Right lung (tissue), 10 donors: ENCODE results near the gene UBL4A. TPM values are rescaled to one million over a fixed set of nuclear protein-coding genes. Genes with fewer than 3 reads are reported as not detected.

Experiments
- DNase-seq, 2 donors: peaks; one replicate each; pipeline ENCODE4 v3.0.0-alpha.2; 2013
- long read RNA-seq, 8 donors: transcript quantifications; one replicate each; lab custom pipeline, GENCODE V29; 2026
- polyA plus RNA-seq, 5 donors: library from polyadenylated mRNA; unstranded; fragments of 120-200 nt; gene quantifications; one replicate each; pipeline versions ENCODE4 v1.2.1 to v1.2.3, GENCODE V29; 2013; ENCODE audit warnings: inconsistent platforms in 1 of 5, low replicate concordance in 1 of 5; ENCODE audit not compliant: insufficient read length in 5 of 5, insufficient read depth in 1 of 5

UBL4A gene
- 10 to 100 TPM; 22.6 to 38.0 (median 28.8) TPM for polyA plus RNA-seq
- long read RNA-seq, donor 1, transcript UBL4A-202 (4 exons, 2,382 nt): major isoform, 23 of 26 reads
- long read RNA-seq, donor 1, partial matches to known transcripts: 0 of 26 reads
- long read RNA-seq, donor 1, other reads (novel, unspliced or antisense): 0 of 26 reads
- long read RNA-seq, donor 2, transcript UBL4A-202 (4 exons, 2,382 nt): major isoform, 9 of 9 reads
- long read RNA-seq, donor 2, partial matches to known transcripts: 0 of 9 reads
- long read RNA-seq, donor 2, other reads (novel, unspliced or antisense): 0 of 9 reads
- long read RNA-seq, donor 3, transcript UBL4A-202 (4 exons, 2,382 nt): major isoform, 14 of 16 reads
- long read RNA-seq, donor 3, partial matches to known transcripts: 0 of 16 reads
- long read RNA-seq, donor 3, other reads (novel, unspliced or antisense): 0 of 16 reads
- long read RNA-seq, donor 4, transcript UBL4A-202 (4 exons, 2,382 nt): major isoform, 5 of 8 reads
- long read RNA-seq, donor 4, partial matches to known transcripts: 0 of 8 reads
- long read RNA-seq, donor 4, other reads (novel, unspliced or antisense): 0 of 8 reads
- long read RNA-seq, donor 5, transcript UBL4A-202 (4 exons, 2,382 nt): major isoform, 25 of 26 reads
- long read RNA-seq, donor 5, partial matches to known transcripts: 0 of 26 reads
- long read RNA-seq, donor 5, other reads (novel, unspliced or antisense): 0 of 26 reads
- long read RNA-seq, donor 6, transcript UBL4A-202 (4 exons, 2,382 nt): major isoform, 24 of 25 reads
- long read RNA-seq, donor 6, partial matches to known transcripts: 0 of 25 reads
- long read RNA-seq, donor 6, other reads (novel, unspliced or antisense): 0 of 25 reads
- long read RNA-seq, donor 7, transcript UBL4A-202 (4 exons, 2,382 nt): major isoform, 17 of 18 reads
- long read RNA-seq, donor 7, partial matches to known transcripts: 0 of 18 reads
- long read RNA-seq, donor 7, other reads (novel, unspliced or antisense): 0 of 18 reads
- long read RNA-seq, donor 8, transcript UBL4A-202 (4 exons, 2,382 nt): major isoform, 9 of 9 reads
- long read RNA-seq, donor 8, partial matches to known transcripts: 0 of 9 reads
- long read RNA-seq, donor 8, other reads (novel, unspliced or antisense): 0 of 9 reads

DNA sequence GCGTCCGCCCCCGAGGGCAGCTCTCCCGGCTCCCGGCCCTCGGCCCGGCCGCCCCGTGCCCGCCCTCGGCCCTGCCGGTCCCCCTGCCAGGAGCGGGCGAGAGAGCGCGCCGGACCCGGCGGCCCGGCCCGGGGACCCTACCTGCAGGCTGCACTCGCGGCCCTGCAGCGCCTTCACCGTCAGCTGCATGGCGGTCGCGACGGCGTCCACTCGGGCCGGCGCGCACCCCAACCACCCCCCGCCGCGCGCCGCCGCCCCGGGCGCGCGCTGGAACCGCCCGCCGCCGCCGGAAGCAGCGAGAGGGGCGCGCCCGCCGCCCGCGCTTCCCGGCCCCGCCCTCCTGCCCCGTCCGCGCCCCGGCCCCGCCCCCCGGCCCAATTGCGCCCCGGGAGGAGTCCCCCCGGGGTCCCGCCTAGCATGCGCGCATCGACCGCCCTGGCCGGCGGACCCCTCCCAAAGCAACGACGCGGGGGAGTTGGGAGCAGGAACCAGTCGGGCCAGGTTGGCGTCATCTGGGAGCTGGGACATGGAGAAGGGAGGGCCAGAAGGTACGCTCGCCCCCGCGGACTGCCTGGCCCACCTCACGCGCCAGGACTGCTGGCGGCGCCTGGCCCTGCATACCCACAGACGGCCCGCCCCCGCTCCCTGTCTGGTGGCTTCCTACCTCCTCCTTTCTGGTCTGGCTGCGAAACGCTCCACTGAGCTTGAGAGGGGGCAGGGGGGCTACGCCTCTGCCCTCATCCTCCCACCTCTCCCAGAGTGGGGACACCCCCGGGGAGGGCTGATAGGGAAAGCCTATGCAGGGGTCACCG lies at the start of gene UBL4A:
TSS of gene UBL4A (minus strand) at position 220 of the 812 bp plus-strand sequence. CDS start at position 189, 31 bp downstream.
- DNase-seq: peak; percentile 52 to 66

DNA sequence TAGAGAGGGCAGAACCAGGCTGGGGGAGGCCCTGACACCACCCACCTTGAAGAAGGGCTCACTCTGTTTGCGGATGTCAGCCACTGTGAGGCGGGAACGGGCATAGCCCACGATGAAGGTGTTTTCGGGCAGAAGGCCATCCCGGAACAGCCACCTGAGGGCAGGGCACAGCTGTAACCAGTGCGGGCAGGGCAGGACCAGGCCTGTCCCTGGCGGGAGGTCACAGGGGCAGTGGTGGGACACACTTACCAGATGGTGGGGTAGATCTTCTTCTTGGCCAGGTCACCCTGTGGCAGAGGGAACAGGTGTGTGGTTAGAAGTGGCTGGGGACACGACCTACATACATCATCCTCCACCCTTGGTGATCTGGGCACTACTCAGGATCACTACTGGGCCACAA lies 49.5 kb upstream of the UBL4A start:
- DNase-seq: no peak

- peak; percentile 71 to 80 for DNase-seq
Observed at GRCh38 chrX:154534526-154535322, 48.3 kb upstream of the UBL4A start.

DNA sequence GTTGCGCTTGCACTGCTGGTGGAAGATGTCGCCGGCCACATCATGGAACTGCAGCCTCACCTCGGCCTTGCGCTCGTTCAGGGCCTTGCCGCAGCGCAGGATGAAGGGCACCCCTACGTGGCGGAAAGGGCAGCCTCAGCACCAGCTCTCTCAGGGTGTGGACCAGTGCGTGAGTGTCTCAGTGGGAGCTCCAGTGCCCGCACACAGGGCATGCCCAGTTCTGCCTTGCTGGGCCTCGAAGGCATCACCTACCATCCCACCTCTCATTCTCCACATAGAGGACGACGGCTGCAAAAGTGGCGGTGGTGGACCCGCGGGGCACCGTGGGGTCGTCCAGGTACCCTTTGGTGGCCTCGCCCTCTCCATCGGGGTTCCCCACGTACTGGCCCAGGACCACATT lies 46.3 kb upstream of the UBL4A start:
- DNase-seq: no peak

GRCh38 chrX:154531626-154532025 lies 45.2 kb upstream of the UBL4A start:
- no peak for DNase-seq

- no peak for DNase-seq
Observed at GRCh38 chrX:154530286-154530685, 43.9 kb upstream of the UBL4A start.

DNA sequence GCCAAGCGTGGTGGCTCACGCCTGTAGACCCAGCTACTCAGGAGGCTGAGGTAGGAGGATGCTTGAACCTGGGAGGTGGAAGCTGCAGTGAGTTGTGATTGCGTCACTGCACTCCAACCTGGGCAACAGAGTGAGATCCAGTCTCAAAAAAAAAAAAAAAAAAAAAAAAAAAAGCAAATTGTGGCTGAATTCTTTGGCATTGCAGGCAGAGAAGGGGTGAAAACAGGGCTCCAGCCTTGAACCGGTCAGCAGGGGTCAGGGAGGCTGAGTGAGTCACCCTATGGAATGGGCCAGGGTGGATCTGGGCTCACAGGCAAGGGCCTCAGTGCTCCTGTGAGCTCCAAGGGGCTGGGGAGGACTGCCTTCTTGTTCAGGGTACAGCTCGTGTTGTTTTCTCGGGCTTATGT lies 42.8 kb upstream of the UBL4A start:
- DNase-seq: no peak

DNA sequence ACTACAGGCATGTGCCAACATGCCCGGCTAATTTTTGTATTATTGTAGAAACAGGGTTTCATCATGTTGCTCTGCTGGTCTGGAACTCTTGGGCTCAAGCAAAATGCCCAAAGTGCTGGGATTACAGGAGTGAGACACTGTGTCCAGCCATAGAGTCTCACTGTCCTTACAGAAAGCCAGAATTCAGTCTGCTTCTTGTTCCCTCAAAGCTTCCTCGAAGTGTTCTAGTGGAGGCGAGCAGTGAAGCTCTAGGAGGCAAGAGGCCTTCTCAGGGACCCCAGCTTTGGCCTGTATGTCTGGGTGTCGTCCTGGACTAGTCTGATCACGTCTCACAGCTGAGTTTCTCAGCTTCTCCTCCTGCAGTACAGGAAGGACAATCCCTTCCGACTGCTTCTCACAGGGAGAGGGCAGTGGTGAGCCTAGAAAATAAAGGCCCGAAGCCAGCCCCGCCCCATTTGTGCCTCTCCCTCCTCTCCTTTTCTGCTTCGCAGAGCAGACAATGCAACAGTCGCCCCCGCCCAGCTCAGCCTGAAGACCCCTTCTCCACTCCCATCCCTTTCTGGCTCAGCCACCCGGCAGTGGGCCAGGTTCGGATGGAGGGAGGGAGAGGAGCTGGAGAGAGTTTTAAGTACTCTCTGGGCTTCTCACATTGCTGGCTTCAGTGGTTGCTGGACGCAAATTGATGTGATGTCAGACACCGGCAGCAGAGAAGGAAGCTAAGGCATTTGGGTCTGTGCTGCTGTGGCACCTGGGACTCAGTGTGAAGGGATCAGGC lies 40.7 kb upstream of the UBL4A start:
- DNase-seq: peak; percentile 86 to 89

- no peak for DNase-seq
Observed at GRCh38 chrX:154525606-154526490, 39.4 kb upstream of the UBL4A start.

DNA sequence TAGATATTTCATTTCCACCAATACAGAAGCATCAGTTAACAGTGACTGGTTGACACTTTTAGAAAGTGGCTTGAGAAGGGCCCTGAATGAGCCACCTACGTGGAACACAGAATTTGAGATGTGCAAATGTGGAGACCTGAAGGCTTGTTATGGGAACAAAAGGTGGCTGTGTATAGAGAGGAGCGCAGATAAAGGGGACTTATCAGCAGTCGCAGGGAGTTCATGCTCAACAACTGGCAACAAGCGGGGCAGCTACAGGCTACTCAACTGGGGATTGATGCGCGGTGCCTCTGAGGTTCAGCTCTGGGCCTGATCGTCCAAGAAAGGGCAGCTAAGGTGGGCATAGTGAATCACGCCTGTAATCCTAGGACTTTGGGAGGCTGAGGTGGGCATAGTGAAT lies 33.0 kb upstream of the UBL4A start:
- no peak for DNase-seq

- peak in 1 of 2 donors; percentile 50 for DNase-seq
Observed at GRCh38 chrX:154517101-154517781, 30.8 kb upstream of the UBL4A start.

- DNase-seq: peak; percentile 86 to 91
Observed at GRCh38 chrX:154516656-154517100, 30.3 kb upstream of the UBL4A start.

GRCh38 chrX:154515966-154516655 lies 29.7 kb upstream of the UBL4A start, which contains the start of gene FAM3A:
TSS of gene FAM3A (minus strand) at chrX:154516232. CDS start at chrX:154515772, 460 bp downstream.
- peak; percentile 86 to 89 for DNase-seq

DNA sequence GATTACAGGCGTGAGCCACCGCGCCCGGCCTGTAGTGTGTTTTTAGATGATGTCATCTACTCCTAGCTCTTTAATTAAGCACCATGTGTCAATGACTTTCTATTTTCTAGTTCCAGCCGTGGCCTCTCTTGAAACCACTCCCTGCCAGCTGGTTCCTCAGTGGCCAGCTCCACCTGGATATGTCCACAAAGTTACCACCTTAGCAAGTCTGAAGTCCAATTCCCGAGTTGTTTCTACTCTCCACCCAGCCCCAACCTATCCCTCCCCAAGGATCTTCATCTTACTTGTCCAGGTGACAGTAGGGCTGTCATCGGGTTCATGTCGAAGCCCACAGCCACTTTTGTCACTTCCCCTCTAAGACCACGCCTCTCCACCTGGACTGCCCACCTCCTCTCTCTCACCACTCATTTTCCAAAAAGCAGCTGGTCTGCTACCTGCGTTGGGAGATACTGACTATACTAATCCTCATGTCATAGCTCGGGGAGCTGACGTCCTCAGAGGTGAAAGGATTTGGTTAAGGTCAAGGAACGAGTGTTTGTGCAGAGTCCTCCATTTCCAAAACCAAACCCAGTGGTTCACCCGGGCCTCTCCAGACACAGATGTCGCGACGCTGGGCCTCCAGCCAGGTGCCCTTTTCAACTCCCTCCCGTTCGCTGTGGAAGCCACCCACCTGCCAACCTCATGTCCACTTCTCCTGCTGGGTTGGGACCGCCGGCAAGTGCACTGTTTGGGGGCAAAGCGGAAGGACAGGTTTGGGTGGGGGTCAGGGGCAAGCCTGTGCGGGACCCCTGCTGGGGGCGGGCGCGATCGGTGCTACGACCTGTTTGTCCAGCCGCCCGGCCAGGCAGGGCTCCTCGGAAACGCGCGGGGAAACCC lies 28.9 kb upstream of the UBL4A start:
- no peak for DNase-seq

DNA sequence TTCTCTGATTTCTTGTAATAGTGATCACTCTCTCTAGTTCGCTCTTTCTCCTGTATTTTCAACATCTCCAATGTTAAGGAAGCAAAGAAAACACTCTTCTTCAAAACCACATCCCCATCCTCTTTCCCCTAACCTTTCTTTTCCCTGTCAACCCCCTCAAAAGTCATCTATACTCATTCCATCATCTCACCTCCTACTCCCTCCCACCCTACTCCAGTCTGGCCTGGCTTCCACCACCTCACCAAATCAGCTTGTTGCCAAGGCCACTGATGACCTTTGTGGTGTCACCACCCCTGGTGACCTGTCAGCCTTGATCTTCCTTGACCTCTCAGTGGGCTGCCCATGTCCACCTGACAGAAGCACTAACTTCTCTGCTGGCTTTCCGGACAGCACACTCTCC lies 27.3 kb upstream of the UBL4A start:
- no peak for DNase-seq
